Spleen (tissue), 7 donors: Measurements from ENCODE around the gene FOXK2.

ENCODE experiments used
- CTCF ChIP-seq, 11 experiments: fragments of 200-600 bp in 7 of 11; fragments of 450-650 bp in 4 of 11; sonication (generic) in 4 of 11; IDR thresholded peaks in 8 of 11; conservative IDR thresholded peaks in 3 of 11; 1 replicate in 7 of 11; 2 replicates in 4 of 11; pipeline versions ENCODE4 v1.4.0 to v1.8.0; 2016 to 2021; ENCODE audit warnings: antibody characterized with exemption in 11 of 11, inconsistent platforms in 4 of 11, mild to moderate bottlenecking in 1 of 11
- POLR2A ChIP-seq, 3 donors: fragments of 450-650 bp; IDR thresholded peaks; one replicate each; pipeline ENCODE4 v1.5.1; 2017; ENCODE audit warnings: antibody characterized with exemption in 3 of 3, mild to moderate bottlenecking in 1 of 3
- donor health status: DM: no; HTN: no; CAD: no; lungs with moderate emphysema.
- donor health status: DM: no; HTN: no; CAD: no.
- donor health status: DM: no; HTN: no; CAD: no.

GRCh38 chr17:82517230-82517865 is 2.2 kb upstream of the FOXK2 start:
- no peak for TF ChIP-seq POLR2A (IDR thresholded peaks at IDR 0.05)
- no peak for TF ChIP-seq CTCF (IDR thresholded peaks at IDR 0.05 in 8 of 11, conservative IDR thresholded peaks at IDR 0.05 in 3 of 11)
